ENCODE measurements around the gene ZNF668. TPM values are rescaled to one million over a fixed set of nuclear protein-coding genes. Genes with fewer than 3 reads are reported as not detected.

ZNF668 gene
- total RNA-seq, 1 donor from 2014 or later: 8.2 TPM

GRCh38 chr16:31109622-31110021, 35.6 kb upstream of the ZNF668 start:
- no peak for ATAC-seq
- Histone ChIP-seq H3K4me3 (no peak overlapping the region), H3K4me1 (peaks cover 37% of the 10 kb centered on the region), H3K27me3 (ENCODE audit: low read depth) (no peaks in the 10 kb centered on the region), H3K36me3 (peaks cover 38% of the 10 kb centered on the region), H3K9me3 (no peaks in the 10 kb centered on the region), H3K27ac (no peak overlapping the region)
- intact Hi-C loops (cut with DNase I): no loop called here
- no peak for TF ChIP-seq CTCF (IDR thresholded peaks at IDR 0.05)
- DNase-seq: no peak

GRCh38 chr16:31108794-31109558, 34.9 kb upstream of the ZNF668 start:
- H3K27me3 ChIP-seq (ENCODE audit: low read depth): no peaks in the 10 kb centered on the region
- peak overlapping the region; percentile 90 for H3K4me3 ChIP-seq
- TF ChIP-seq CTCF (IDR thresholded peaks at IDR 0.05): no peak
- peak in 1 of 2 donors; percentile 1 for ATAC-seq
- no peaks in the 10 kb centered on the region for H3K9me3 ChIP-seq
- H3K27ac ChIP-seq: peak overlapping the region; percentile 90
- H3K36me3 ChIP-seq: peaks cover 38% of the 10 kb centered on the region
- peaks cover 31% of the 10 kb centered on the region for H3K4me1 ChIP-seq
- intact Hi-C loops (cut with DNase I): no loop called here
- DNase-seq: no peak

- peak within 1 kb of the TSS; percentile 90 for H3K4me3 ChIP-seq
- TF ChIP-seq CTCF (IDR thresholded peaks at IDR 0.05): no peak
- DNase-seq (peak; percentile 86), ATAC-seq (peak; percentile 83 to 92)
- H3K27ac ChIP-seq: peak within 1 kb of the TSS; percentile 90
- no peaks in the 10 kb centered on the region for H3K27me3 ChIP-seq (ENCODE audit: low read depth)
- intact Hi-C loops (cut with DNase I): no loop called here
- peaks cover 38% of the 10 kb centered on the region for H3K36me3 ChIP-seq
- peaks cover 24% of the 10 kb centered on the region for H3K4me1 ChIP-seq
- no peaks in the 10 kb centered on the region for H3K9me3 ChIP-seq
These were observed 34.2 kb upstream of the ZNF668 start, which contains the start of gene BCKDK for GRCh38 chr16:31108035-31108793. BCKDK (plus strand) TSS chr16:31108386; CDS start chr16:31109224, 838 bp downstream.

GRCh38 chr16:31107465-31107867, 33.4 kb upstream of the ZNF668 start:
- H3K9me3 ChIP-seq: no peaks in the 10 kb centered on the region
- peaks cover 20% of the 10 kb centered on the region for H3K4me1 ChIP-seq
- H3K27ac ChIP-seq: no peak overlapping the region
- intact Hi-C loops (cut with DNase I): no loop called here
- DNase-seq (no peak), ATAC-seq (no peak)
- H3K27me3 ChIP-seq (ENCODE audit: low read depth): no peaks in the 10 kb centered on the region
- H3K4me3 ChIP-seq: no peak overlapping the region
- H3K36me3 ChIP-seq: peaks cover 32% of the 10 kb centered on the region
- TF ChIP-seq CTCF (IDR thresholded peaks at IDR 0.05): no peak

GRCh38 chr16:31106509-31107464, 32.7 kb upstream of the ZNF668 start:
- no peak for ATAC-seq
- no peak for DNase-seq
- Histone ChIP-seq H3K4me1 (peaks cover 20% of the 10 kb centered on the region), H3K36me3 (peaks cover 25% of the 10 kb centered on the region), H3K9me3 (no peaks in the 10 kb centered on the region), H3K27me3 (ENCODE audit: low read depth) (no peaks in the 10 kb centered on the region), H3K27ac (no peak overlapping the region), H3K4me3 (no peak overlapping the region)
- TF ChIP-seq CTCF (IDR thresholded peaks at IDR 0.05): no peak
- intact Hi-C loops (cut with DNase I): no loop called here
